Fibroblast of villous mesenchyme (primary cell): Measurements from ENCODE around the gene ANKS6. TPM values are rescaled to one million over a fixed set of nuclear protein-coding genes. Genes with fewer than 3 reads are reported as not detected.

Experiments used
- DNase-seq: peaks from one replicate; pipeline ENCODE4 v3.0.0-alpha.2; 2010; ENCODE audit warnings: low read depth
- H3K4me3 ChIP-seq: 2 replicates; pipeline ENCODE4 v1.5.1; 2011; ENCODE audit warnings: low read depth, mild to moderate bottlenecking, low read length
- total RNA-seq: library from RNA; depleted of rRNA; stranded (reverse); fragments of >200 nt; gene quantifications from 2 replicates; pipeline ENCODE4 v1.2.3, GENCODE V29; 2012
- TF ChIP-seq, protein P1 (sequence below): IDR thresholded peaks from 2 replicates; pipeline ENCODE4 v1.5.1; 2012; ENCODE audit warnings: low read depth, mild to moderate bottlenecking, low read length; ENCODE audit not compliant: insufficient read depth

Gene ANKS6
- total RNA-seq, 1 donor: 6.9 TPM

DNA sequence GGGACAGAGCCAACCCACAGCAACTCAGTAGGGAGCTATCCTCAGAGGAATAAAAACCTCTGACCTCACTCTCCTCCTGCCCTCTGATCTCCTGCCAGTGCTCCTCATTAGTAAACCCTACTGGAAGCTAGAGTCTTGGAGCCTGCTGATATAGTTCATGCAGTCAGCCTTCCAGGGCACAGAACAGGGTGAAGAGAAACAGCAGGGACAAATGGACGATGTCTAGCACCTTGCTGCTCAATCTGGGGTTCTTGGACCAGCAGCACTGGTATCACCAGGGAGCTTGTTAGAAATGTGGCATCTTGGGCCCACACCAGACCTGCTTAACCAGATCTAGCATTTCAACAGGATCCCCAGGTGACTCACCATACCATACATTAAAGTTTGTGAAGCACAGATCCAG lies 5.6 kb upstream of the ANKS6 start:
- TF ChIP-seq, protein P1, sequence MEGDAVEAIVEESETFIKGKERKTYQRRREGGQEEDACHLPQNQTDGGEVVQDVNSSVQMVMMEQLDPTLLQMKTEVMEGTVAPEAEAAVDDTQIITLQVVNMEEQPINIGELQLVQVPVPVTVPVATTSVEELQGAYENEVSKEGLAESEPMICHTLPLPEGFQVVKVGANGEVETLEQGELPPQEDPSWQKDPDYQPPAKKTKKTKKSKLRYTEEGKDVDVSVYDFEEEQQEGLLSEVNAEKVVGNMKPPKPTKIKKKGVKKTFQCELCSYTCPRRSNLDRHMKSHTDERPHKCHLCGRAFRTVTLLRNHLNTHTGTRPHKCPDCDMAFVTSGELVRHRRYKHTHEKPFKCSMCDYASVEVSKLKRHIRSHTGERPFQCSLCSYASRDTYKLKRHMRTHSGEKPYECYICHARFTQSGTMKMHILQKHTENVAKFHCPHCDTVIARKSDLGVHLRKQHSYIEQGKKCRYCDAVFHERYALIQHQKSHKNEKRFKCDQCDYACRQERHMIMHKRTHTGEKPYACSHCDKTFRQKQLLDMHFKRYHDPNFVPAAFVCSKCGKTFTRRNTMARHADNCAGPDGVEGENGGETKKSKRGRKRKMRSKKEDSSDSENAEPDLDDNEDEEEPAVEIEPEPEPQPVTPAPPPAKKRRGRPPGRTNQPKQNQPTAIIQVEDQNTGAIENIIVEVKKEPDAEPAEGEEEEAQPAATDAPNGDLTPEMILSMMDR: no peak
- no peak for DNase-seq
- no peak overlapping the region for H3K4me3 ChIP-seq

DNA sequence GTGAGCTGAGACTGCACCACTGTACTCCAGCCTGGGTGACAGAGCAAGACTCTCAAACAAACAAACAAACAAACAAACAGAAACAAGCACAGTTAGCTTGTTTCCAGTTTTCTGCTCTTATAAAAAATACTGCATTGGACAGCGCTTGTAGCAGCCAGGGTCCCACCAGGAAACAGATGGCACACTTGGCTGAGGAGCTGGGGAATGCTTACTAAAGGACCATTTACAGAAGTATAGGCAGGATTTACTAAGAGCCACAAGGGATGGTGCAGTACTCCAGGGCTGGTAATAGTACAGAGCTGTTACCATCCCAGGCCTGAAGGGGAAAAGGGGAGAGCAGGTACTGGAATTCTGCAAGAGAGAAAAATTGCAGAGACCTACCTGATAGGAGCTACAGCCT lies 5.2 kb upstream of the ANKS6 start:
- no peak for DNase-seq

DNA sequence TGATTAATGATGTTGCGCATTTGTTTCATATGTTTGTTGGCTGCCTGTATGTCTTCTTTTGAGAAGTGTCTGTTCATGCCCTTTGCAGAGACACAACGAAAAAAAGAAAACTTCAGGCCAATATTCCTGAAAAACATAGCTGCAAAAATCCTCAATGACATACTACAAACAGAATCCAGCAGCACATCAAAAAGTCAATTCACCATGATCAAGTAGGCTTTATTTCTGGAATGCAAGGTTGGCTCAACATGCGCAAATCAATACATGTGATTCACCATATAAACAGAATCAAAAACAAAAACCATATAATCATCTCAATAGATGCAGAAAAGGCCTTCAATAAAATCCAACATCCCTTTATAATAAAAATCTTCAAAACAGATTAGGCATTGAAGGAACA lies 1.9 kb upstream of the ANKS6 start:
- H3K4me3 ChIP-seq: no peak overlapping the region
- TF ChIP-seq, protein P1: no peak
- no peak for DNase-seq

More for the DNA sequence above, 5.2 kb upstream of the ANKS6 start:
- H3K4me3 ChIP-seq: no peak overlapping the region
- TF ChIP-seq, protein P1: no peak

DNA sequence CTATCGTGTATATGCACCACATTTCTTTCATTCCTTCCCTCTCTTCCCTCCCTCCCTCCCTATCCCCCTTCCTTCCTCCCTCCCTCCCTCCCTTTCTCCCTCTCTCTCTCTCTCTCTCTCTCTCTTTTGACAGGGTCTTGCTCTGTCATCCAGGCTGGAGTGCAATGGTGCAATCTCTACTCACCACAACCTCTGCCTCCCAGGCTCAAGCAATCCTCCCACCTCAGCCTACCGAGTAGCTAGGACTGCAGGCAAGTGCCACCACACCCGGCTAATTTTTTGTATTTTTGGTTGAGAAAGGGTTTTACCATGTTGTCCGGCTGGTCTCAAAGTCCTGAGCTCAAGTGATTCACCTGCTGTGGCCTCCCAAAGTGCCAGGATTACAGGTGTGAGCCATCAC lies 1.1 kb upstream of the ANKS6 start:
- H3K4me3 ChIP-seq: no peak overlapping the region
- DNase-seq: no peak
- TF ChIP-seq, protein P1: no peak

DNA sequence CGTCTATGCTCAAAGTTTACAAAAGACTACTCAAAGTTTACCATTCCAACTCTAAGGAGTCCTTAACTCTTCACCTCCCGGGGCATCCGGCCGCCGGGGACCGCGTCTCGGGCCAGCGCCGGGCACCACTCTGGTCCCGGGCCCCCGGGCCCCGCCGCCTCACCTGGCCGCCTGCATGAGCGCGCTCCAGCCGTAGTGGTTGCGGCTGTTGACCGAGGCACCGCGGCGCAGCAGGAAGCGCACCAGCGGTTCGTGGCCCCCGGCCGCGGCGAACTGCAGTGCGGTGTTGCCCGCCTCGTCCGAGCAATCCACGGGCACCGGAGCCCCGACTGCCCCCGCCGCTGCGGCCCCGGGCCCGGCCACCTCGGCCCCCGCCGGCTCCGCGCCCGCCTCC lies 388 bp downstream of the ANKS6 start:
- TF ChIP-seq, protein P1: no peak
- H3K4me3 ChIP-seq: peak overlapping the region; percentile 61
- DNase-seq: no peak

DNA sequence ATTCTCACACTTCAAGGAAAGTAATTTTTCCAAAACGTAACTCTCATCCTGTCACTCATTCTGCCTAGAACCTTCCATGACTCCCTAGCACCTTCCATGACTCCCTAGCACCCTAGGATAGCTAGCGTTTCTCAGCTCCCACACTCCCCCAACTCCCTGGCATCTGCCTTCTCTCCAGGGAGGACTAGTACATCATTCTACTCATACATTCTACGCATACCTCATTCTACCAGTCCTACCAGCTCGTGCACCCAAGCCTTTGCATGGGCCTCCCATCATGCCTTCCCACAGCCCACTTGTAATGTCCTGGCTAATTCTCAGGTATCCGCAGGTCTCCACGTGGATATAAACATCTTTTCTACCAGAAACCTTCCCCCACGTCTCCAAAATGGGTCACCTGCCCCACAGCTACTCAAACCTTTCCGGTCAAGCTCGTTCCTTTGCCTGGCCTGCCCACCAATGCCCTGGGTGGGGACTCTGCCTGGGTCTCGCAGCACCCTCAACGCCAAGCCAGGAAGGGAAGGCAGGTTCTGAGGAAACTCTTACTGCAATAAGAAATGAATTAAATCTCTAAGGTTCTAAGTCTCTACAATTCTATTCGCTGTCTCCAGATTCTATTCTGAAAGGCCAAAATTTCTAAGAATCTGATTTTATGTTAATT lies 930 bp downstream of the ANKS6 start:
- TF ChIP-seq, protein P1: no peak
- DNase-seq: no peak
- peak overlapping the region; percentile 61 for H3K4me3 ChIP-seq

DNA sequence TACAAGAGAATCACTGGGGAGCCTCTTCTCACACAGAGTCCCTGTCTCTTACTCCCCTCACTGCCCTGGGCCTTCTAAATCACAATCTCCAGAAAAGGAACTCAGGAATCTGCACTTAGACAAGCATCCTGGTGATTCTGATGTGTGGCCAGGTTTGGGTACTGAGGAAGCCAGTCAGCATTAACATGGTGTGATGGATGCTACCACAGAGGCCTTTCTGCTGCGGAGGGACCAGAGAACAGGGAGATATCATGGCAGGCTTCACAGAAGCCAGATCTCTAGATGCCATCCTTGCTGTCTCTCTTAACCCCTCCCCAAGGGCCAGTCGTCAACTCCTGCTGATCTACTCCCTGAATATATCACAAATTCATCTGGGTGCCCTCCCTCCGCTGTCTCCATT lies 1.6 kb downstream of the ANKS6 start:
- DNase-seq: no peak
- TF ChIP-seq, protein P1: no peak
- no peak overlapping the region for H3K4me3 ChIP-seq
